Activated CD4-positive, alpha-beta T cell treated with anti-CD3 and anti-CD28 coated beads for 48 hours (primary cell): Measurements from ENCODE around the gene INPP5E.

Source experiments
- DNase-seq: peaks from one replicate; pipeline ENCODE4 v3.0.0-alpha.2; 2020

Gene INPP5E

DNA sequence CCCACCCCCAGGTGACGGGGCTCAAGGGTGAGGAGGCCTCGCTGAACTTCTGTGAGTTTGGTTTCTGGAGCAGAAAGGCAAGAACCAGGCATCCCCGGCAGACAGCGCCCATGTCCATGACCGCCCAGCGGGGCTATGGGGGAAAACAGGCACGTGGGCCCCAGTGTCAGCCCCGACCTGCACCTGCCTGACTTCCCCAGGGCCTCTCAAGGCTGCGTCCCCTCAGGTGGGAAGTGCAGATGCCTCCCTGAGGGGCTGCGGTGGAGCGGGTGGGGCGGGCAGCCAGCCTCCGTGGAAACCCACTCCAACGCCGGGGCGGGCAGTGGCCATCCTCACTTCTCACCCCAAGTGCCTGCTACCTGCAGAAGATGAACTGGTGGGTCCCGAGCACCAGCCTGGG, 59.3 kb downstream of the INPP5E start:
- no peak for DNase-seq

DNA sequence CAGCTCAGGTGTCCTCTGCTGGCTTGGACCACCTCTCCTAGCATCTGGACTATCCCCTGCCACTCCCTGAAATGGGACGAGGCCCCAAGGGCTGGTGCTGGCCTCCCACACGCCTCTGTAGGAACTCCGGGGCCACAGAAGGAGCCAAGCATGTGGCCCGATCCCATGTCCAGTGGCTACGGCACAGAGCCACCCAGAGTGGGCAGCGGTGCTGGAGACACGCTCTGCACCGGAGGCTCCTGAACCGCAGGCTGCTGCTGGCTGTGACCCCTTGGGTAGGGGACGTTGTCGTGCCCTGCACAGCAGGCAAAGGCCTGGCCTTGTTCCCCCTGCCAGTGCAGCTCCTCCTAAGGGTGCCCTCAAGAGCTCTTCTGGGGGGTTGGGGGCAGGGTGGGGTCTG, 59.8 kb downstream of the INPP5E start:
- no peak for DNase-seq

DNA sequence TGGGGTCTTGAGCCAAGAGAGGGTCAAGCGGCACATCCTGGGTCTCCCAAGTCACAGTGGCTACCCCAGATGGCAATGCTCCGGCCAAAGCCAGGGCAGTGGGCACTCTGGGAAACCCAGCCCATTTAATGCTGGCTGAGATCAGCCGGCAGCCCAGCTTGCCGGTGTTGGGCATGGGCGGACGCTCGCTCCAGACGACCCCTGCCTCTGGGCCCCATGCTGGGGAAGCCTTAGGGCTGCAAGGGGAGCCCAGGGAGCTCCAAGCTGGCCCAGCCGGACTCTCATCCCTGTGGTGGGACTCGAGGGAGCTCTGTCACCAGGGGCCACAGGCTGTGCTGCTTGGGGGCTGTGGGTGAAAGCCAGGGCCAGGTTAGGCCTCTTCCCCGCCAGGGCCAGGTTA, 60.2 kb downstream of the INPP5E start:
- no peak for DNase-seq

DNA sequence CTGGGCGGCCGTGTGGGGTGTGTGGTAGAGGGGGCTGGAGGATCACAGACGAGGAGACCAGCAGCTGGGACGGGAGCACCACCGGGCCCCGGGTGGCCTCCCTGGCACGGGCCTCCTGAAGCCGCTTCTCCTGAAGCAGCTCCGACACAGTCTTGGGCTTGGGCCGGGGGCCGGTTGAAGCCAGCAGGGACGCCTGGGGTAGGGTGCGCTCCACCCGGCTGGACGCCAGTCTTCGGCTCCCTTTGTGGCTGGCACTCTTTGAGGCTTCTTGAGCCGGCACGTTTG, 60.7 kb downstream of the INPP5E start:
- DNase-seq, result no peak
